T-cell (primary cell): ENCODE measurements around the gene ALDH16A1. TPM values are rescaled to one million over a fixed set of nuclear protein-coding genes. Genes with fewer than 3 reads are reported as not detected.

Source experiments
- ATAC-seq, 4 experiments: fragments of 200-7000 bp in 3 of 4; fragments of 150-1000 bp in 1 of 4; cut with Tn5 transposase; replicated peaks in 1 of 4; 1 replicate in 3 of 4; 2 replicates in 1 of 4; pipeline ENCODE4 v1.10.0; 2021; ENCODE audit warnings: moderate library complexity in 3 of 4, mild to moderate bottlenecking in 2 of 4, moderate number of reproducible peaks in 1 of 4
- CTCF ChIA-PET, 2 donors: fragments of 300-600 bp; sonication (Branson Sonifier 250); formaldehyde crosslinking; loops; one replicate each; lab custom pipeline; 2022; ENCODE audit warnings: antibody characterized with exemption in 2 of 2; lab: Charles Lee
- POLR2A ChIA-PET, 2 donors: fragments of 300-600 bp; sonication (Branson Sonifier 250); formaldehyde crosslinking; loops; one replicate each; lab custom pipeline; 2022; ENCODE audit warnings: antibody characterized with exemption in 2 of 2; lab: Charles Lee
- DNase-seq, 35 experiments: peaks; one replicate each; pipeline versions ENCODE4 v3.0.0 to v3.0.0-alpha.2; 2013 to 2023
- H3K27ac ChIP-seq: one replicate; pipeline ENCODE4 v1.5.1; 2013; ENCODE audit warnings: low read length
- H3K27me3 ChIP-seq, 2 experiments: replicated peaks in 1 of 2; 1 replicate in 1 of 2; 2 replicates in 1 of 2; pipeline versions ENCODE4 v1.6.1 to v1.7.0; 2013; ENCODE audit warnings: low read length in 1 of 2, mixed read lengths in 1 of 2; ENCODE audit not compliant: control insufficient read depth in 2 of 2, insufficient read depth in 2 of 2; ENCODE audit errors: extremely low read depth in 1 of 2
- H3K36me3 ChIP-seq, 2 donors: 1 replicate in 1 of 2; 2 replicates in 1 of 2; pipeline versions ENCODE4 v1.6.1 to v1.7.0; 2013; ENCODE audit warnings: low read length in 1 of 2; ENCODE audit not compliant: control insufficient read depth in 2 of 2, insufficient read depth in 1 of 2; ENCODE audit errors: extremely low read depth in 1 of 2
- H3K4me1 ChIP-seq, 2 experiments: 1 replicate in 1 of 2; 2 replicates in 1 of 2; pipeline versions ENCODE4 v1.6.1 to v1.7.0; 2013; ENCODE audit warnings: low read length in 2 of 2, mixed read lengths in 1 of 2; ENCODE audit not compliant: insufficient read depth in 2 of 2, control insufficient read depth in 1 of 2; ENCODE audit errors: extremely low read depth in 1 of 2
- H3K4me3 ChIP-seq, 2 donors: 1 replicate in 1 of 2; 2 replicates in 1 of 2; pipeline versions ENCODE4 v1.5.1 to v1.7.0; 2013; ENCODE audit warnings: mild to moderate bottlenecking in 2 of 2, low read length in 1 of 2, moderate library complexity in 1 of 2; ENCODE audit not compliant: control insufficient read depth in 1 of 2; ENCODE audit errors: extremely low read depth in 1 of 2
- H3K9me3 ChIP-seq: 2 replicates; pipeline ENCODE4 v1.7.0; 2013
- H3K27ac Mint-ChIP-seq, 2 donors: one replicate each; pipeline ENCODE4 v1.8.0; 2020 to 2021; ENCODE audit warnings: mild to moderate bottlenecking in 2 of 2, mixed read lengths in 2 of 2
- H3K27me3 Mint-ChIP-seq, 2 donors: one replicate each; pipeline ENCODE4 v1.8.0; 2021 to 2022; ENCODE audit warnings: mixed read lengths in 2 of 2
- H3K36me3 Mint-ChIP-seq: one replicate; pipeline ENCODE4 v1.8.0; 2021; ENCODE audit warnings: mixed read lengths
- H3K4me1 Mint-ChIP-seq, 3 donors: one replicate each; pipeline ENCODE4 v1.8.0; 2020 to 2022; ENCODE audit warnings: mixed read lengths in 3 of 3, mild to moderate bottlenecking in 1 of 3
- H3K4me3 Mint-ChIP-seq, 3 donors: one replicate each; pipeline ENCODE4 v1.8.0; 2020 to 2022; ENCODE audit warnings: mild to moderate bottlenecking in 3 of 3, mixed read lengths in 3 of 3, moderate library complexity in 3 of 3
- H3K9me3 Mint-ChIP-seq, 3 donors: one replicate each; pipeline ENCODE4 v1.8.0; 2020 to 2022; ENCODE audit warnings: mixed read lengths in 3 of 3
- WGBS: methylation state at CpG from one replicate; pipeline ENCODE4 v1.1.5; 2013; ENCODE audit warnings: missing lambda C conversion rate; ENCODE audit not compliant: insufficient coverage; 5-methylcytosine and 5-hydroxymethylcytosine counted together
- total RNA-seq, 35 experiments: library from RNA in 6 of 35; stranded (reverse) in 6 of 35; fragments of 120-200 nt in 1 of 35; gene quantifications; one replicate each; pipeline versions ENCODE4 v1.2.1 to v1.2.4 and lab custom pipeline; 2013 to 2026

The ALDH16A1 gene
- total RNA-seq, 5 donors from 2014 or later (not counting 1 experiment from before 2014, with no cell fraction given), result 32.8 to 57.2 (median 46.3) TPM

- Histone ChIP-seq H3K4me1 (peaks cover 17 to 61% of the 10 kb centered on the region in 2 experiments), H3K36me3 (peaks cover 21 to 67% of the 10 kb centered on the region in 2 donors), H3K9me3 (no peaks in the 10 kb centered on the region), H3K4me3 (peak overlapping the region; percentile 89 to 99), H3K27ac (peak overlapping the region; percentile 85), H3K27me3 (no peaks in the 10 kb centered on the region)
- ATAC-seq (no peak), DNase-seq (peak in 2 of 35 experiments; percentile 8 to 27)
- Mint-ChIP-seq H3K36me3 (peaks cover 62% of the 10 kb centered on the region), H3K4me1 (peaks cover 50 to 70% (median 70%) of the 10 kb centered on the region in 3 donors), H3K9me3 (no peaks in the 10 kb centered on the region), H3K4me3 (peak overlapping the region; percentile 99), H3K27me3 (no peaks in the 10 kb centered on the region), H3K27ac (peak overlapping the region; percentile 94 to 96)
- CTCF ChIA-PET, result interaction anchor here in 1 of 2 donors (0.7 to 1.2 kb wide), 2 partner anchors 18 to 170 kb away, joined by 4 to 6 read pairs; no protein-coding TSS in a partner anchor
- POLR2A ChIA-PET, result interaction anchor here in 1 of 2 donors (0.6 to 0.9 kb wide), 2 partner anchors 13 to 467 kb away, joined by 3 read pairs; no protein-coding TSS in a partner anchor
- WGBS, result 0% methylated on average over 4 of the region's 15 CpGs
Observed at GRCh38 chr19:49488863-49489537, 36.0 kb downstream of the ALDH16A1 start.

GRCh38 chr19:49489601-49490167 is 36.7 kb downstream of the ALDH16A1 start:
- H3K27me3 Mint-ChIP-seq, result no peaks in the 10 kb centered on the region
- peaks cover 21 to 65% of the 10 kb centered on the region in 2 donors for H3K36me3 ChIP-seq
- H3K9me3 Mint-ChIP-seq, result no peaks in the 10 kb centered on the region
- WGBS, result 29% methylated on average over 9 of the region's 15 CpGs
- H3K9me3 ChIP-seq, result no peaks in the 10 kb centered on the region
- H3K4me1 ChIP-seq, result peaks cover 17 to 65% of the 10 kb centered on the region in 2 experiments
- ATAC-seq (no peak), DNase-seq (peak in 2 of 35 experiments; percentile 43 to 68)
- ChIA-PET POLR2A (interaction anchor here in 1 of 2 donors (0.9 kb wide), 1 partner anchor 14 kb away, joined by 3 read pairs; no protein-coding TSS in a partner anchor), CTCF (interaction anchor here in 1 of 2 donors (0.7 to 1.2 kb wide), 2 partner anchors 19 to 170 kb away, joined by 4 to 6 read pairs; no protein-coding TSS in a partner anchor)
- H3K4me1 Mint-ChIP-seq, result peaks cover 53 to 70% (median 70%) of the 10 kb centered on the region in 3 donors
- peak overlapping the region; percentile 99 for H3K4me3 Mint-ChIP-seq
- H3K27ac ChIP-seq, result peak overlapping the region; percentile 85
- peaks cover 62% of the 10 kb centered on the region for H3K36me3 Mint-ChIP-seq
- H3K4me3 ChIP-seq, result peak overlapping the region; percentile 89 to 99
- peak overlapping the region; percentile 94 to 96 for H3K27ac Mint-ChIP-seq
- H3K27me3 ChIP-seq, result no peaks in the 10 kb centered on the region

- H3K27me3 Mint-ChIP-seq, result no peaks in the 10 kb centered on the region
- peak overlapping the region; percentile 94 to 96 for H3K27ac Mint-ChIP-seq
- Histone ChIP-seq H3K4me1 (peaks cover 17 to 72% of the 10 kb centered on the region in 2 experiments), H3K9me3 (no peaks in the 10 kb centered on the region), H3K36me3 (peaks cover 21 to 57% of the 10 kb centered on the region in 2 donors), H3K27ac (peak overlapping the region; percentile 85), H3K27me3 (no peaks in the 10 kb centered on the region), H3K4me3 (peak overlapping the region in 1 of 2 donors; percentile 89)
- peak in 2 of 35 experiments; percentile 16 to 31 for DNase-seq
- peak overlapping the region; percentile 99 for H3K4me3 Mint-ChIP-seq
- POLR2A ChIA-PET, result interaction anchor here in 1 of 2 donors (0.6 kb wide), 1 partner anchor 9 kb away, joined by 3 read pairs; no protein-coding TSS in a partner anchor
- CTCF ChIA-PET, result interaction anchor here in 1 of 2 donors (0.7 kb wide), 1 partner anchor 174 kb away, joined by 3 read pairs; no protein-coding TSS in a partner anchor
- peaks cover 62% of the 10 kb centered on the region for H3K36me3 Mint-ChIP-seq
- 65% methylated on average over 16 of the region's 27 CpGs for WGBS
- H3K4me1 Mint-ChIP-seq, result peaks cover 58 to 74% (median 71%) of the 10 kb centered on the region in 3 donors
- ATAC-seq, result no peak
- no peaks in the 10 kb centered on the region for H3K9me3 Mint-ChIP-seq
Observed at GRCh38 chr19:49490287-49491029, 37.4 kb downstream of the ALDH16A1 start.

GRCh38 chr19:49491030-49491803 is 38.2 kb downstream of the ALDH16A1 start:
- H3K27me3 ChIP-seq, result no peaks in the 10 kb centered on the region
- no peaks in the 10 kb centered on the region for H3K9me3 ChIP-seq
- Mint-ChIP-seq H3K27ac (peak overlapping the region; percentile 88 to 94), H3K4me1 (peaks cover 58 to 76% (median 69%) of the 10 kb centered on the region in 3 donors), H3K27me3 (no peaks in the 10 kb centered on the region), H3K9me3 (no peaks in the 10 kb centered on the region), H3K4me3 (peak overlapping the region; percentile 17 to 99 (median 31)), H3K36me3 (peaks cover 56% of the 10 kb centered on the region)
- H3K4me3 ChIP-seq, result no peak overlapping the region
- POLR2A ChIA-PET, result interaction anchor here in 1 of 2 donors (0.6 kb wide), 1 partner anchor 8 kb away, joined by 3 read pairs; no protein-coding TSS in a partner anchor
- H3K27ac ChIP-seq, result peak overlapping the region; percentile 85
- peaks cover 17 to 73% of the 10 kb centered on the region in 2 experiments for H3K4me1 ChIP-seq
- DNase-seq (no peak), ATAC-seq (no peak)
- CTCF ChIA-PET, result interaction anchor here in 1 of 2 donors (0.7 kb wide), 1 partner anchor 173 kb away, joined by 3 read pairs; no protein-coding TSS in a partner anchor
- H3K36me3 ChIP-seq, result peaks cover 20 to 50% of the 10 kb centered on the region in 2 donors
- 86% methylated on average over 8 of the region's 17 CpGs for WGBS

GRCh38 chr19:49491804-49492572 is 39.0 kb downstream of the ALDH16A1 start:
- DNase-seq (peak in 1 of 35 experiments; percentile 29), ATAC-seq (no peak)
- H3K9me3 Mint-ChIP-seq, result no peaks in the 10 kb centered on the region
- no peaks in the 10 kb centered on the region for H3K27me3 ChIP-seq
- H3K4me1 ChIP-seq, result peaks cover 17 to 68% of the 10 kb centered on the region in 2 experiments
- H3K27me3 Mint-ChIP-seq, result no peaks in the 10 kb centered on the region
- H3K36me3 ChIP-seq, result peaks cover 17 to 45% of the 10 kb centered on the region in 2 donors
- no peaks in the 10 kb centered on the region for H3K9me3 ChIP-seq
- CTCF ChIA-PET, result interaction anchor here in 1 of 2 donors (1.0 kb wide), 2 partner anchors 14 to 77 kb away, joined by 4 to 5 read pairs; no protein-coding TSS in a partner anchor
- POLR2A ChIA-PET, result interaction anchor here in 1 of 2 donors (0.5 kb wide), 1 partner anchor 170 kb away, joined by 4 read pairs; no protein-coding TSS in a partner anchor
- H3K4me3 ChIP-seq, result no peak overlapping the region
- H3K4me3 Mint-ChIP-seq, result no peak overlapping the region
- H3K36me3 Mint-ChIP-seq, result peaks cover 55% of the 10 kb centered on the region
- no peak overlapping the region for H3K27ac ChIP-seq
- WGBS, result 82% methylated on average over 2 of the region's 7 CpGs
- H3K4me1 Mint-ChIP-seq, result peaks cover 57 to 75% (median 71%) of the 10 kb centered on the region in 3 donors
- peak overlapping the region; percentile 85 to 88 for H3K27ac Mint-ChIP-seq
